K562 (cell line): ENCODE measurements around the gene HSPB8. TPM values are rescaled to one million over a fixed set of nuclear protein-coding genes. Genes with fewer than 3 reads are reported as not detected.
A peak's percentile ranks its signal among the peaks of the same experiment; 100 is the strongest.

ENCODE experiments used
- ATAC-seq: fragments of 200-7000 bp; cut with Tn5 transposase; 3 replicates; pipeline ENCODE4 v1.9.1; 2020; ENCODE audit warnings: moderate library complexity
- BruUV-seq: library from RNA; stranded (reverse); fragments of 400-500 nt; replicated peaks from 2 replicates; lab custom pipeline; 2021; lab: Mats Ljungman, UMichigan
- CTCF ChIA-PET: fragments of 300-600 bp; formaldehyde crosslinking; extraction: SDS; loops from one replicate; lab custom pipeline; 2021; ENCODE audit warnings: low intra/inter-chr PET ratio; lab: Yijun Ruan, JAX
- POLR2A ChIA-PET: fragments of 300-600, 350-650 bp; sonication (Branson Sonifier 250); formaldehyde crosslinking; extraction: SDS; loops from one replicate; lab custom pipeline; 2021; ENCODE audit warnings: antibody characterized with exemption, inconsistent platforms; lab: Yijun Ruan, JAX
- DNase-seq, 4 experiments: peaks; one replicate each; pipeline versions ENCODE4 v3.0.0 to v3.0.0-alpha.2; 2011 to 2018; ENCODE audit warnings: low spot score in 3 of 4, mixed read lengths in 3 of 4; ENCODE audit errors: extremely low read depth in 1 of 4
- FAIRE-seq: peaks from 2 replicates; lab custom pipeline; 2011; peaks lifted over from hg19 to GRCh38; lab: Jason Lieb, UNC
- H2AFZ ChIP-seq: 2 replicates; pipeline ENCODE4 v1.6.0; 2011; ENCODE audit warnings: low read depth, low read length, control low read depth, inconsistent platforms
- H3K27ac ChIP-seq: fragments of 200-600 bp; 3 replicates; pipeline ENCODE4 v1.8.0; 2011; ENCODE audit warnings: low read depth, mild to moderate bottlenecking, control low read depth, inconsistent platforms, low read length, moderate library complexity, mixed read lengths; ENCODE audit errors: extremely low read depth
- H3K27me3 ChIP-seq, 2 experiments: fragments of 300-600 bp in 1 of 2; 2 replicates in 1 of 2; 3 replicates in 1 of 2; pipeline versions ENCODE4 v1.6.0 to v1.8.0; 2011; ENCODE audit warnings: inconsistent platforms in 2 of 2, low read length in 2 of 2, mild to moderate bottlenecking in 1 of 2, mixed read lengths in 1 of 2, moderate library complexity in 1 of 2; ENCODE audit not compliant: control insufficient read depth in 2 of 2, insufficient read depth in 2 of 2
- H3K36me3 ChIP-seq: fragments of 300-600 bp; 3 replicates; pipeline ENCODE4 v1.8.0; 2011; ENCODE audit warnings: mild to moderate bottlenecking, low read length, inconsistent platforms; ENCODE audit not compliant: control insufficient read depth, insufficient read depth
- H3K4me1 ChIP-seq, 2 experiments: fragments of 200-600 bp in 1 of 2; replicated peaks in 1 of 2; 2 replicates in 1 of 2; 3 replicates in 1 of 2; pipeline versions ENCODE4 v1.5.1 to v1.8.0; 2011; ENCODE audit warnings: inconsistent platforms in 2 of 2, low read length in 2 of 2, mild to moderate bottlenecking in 1 of 2, mixed read lengths in 1 of 2, moderate library complexity in 1 of 2; ENCODE audit not compliant: control insufficient read depth in 2 of 2, insufficient read depth in 2 of 2
- H3K4me2 ChIP-seq: 2 replicates; pipeline ENCODE4 v1.6.1; 2011; ENCODE audit warnings: low read length, control low read depth, inconsistent platforms, mixed read lengths; ENCODE audit not compliant: insufficient read depth
- H3K4me3 ChIP-seq: fragments of 200-600 bp; sonication (generic), shearing (Covaris generic); 2 replicates; pipeline ENCODE4 v1.5.1; 2016; ENCODE audit warnings: control low read depth, inconsistent platforms
- H3K79me2 ChIP-seq: fragments of 200-600 bp; 3 replicates; pipeline ENCODE4 v1.8.0; 2011; ENCODE audit warnings: low read length, inconsistent platforms; ENCODE audit not compliant: control insufficient read depth, insufficient read depth
- H3K9ac ChIP-seq, 2 experiments: 2 replicates each; pipeline versions ENCODE4 v1.6.0 to v1.6.1; 2011; ENCODE audit warnings: low read depth in 2 of 2, low read length in 2 of 2, control low read depth in 1 of 2, inconsistent platforms in 1 of 2, mild to moderate bottlenecking in 1 of 2, mixed read lengths in 1 of 2; ENCODE audit not compliant: insufficient read depth in 1 of 2
- H3K9me1 ChIP-seq: one replicate; pipeline ENCODE4 v1.6.0; 2011; ENCODE audit warnings: inconsistent platforms, mild to moderate bottlenecking, low read length, moderate library complexity; ENCODE audit not compliant: control insufficient read depth, insufficient read depth
- H3K9me3 ChIP-seq: replicated peaks from 2 replicates; pipeline ENCODE4 v1.5.1; 2011; ENCODE audit warnings: low read depth, low read length, inconsistent platforms; ENCODE audit not compliant: control insufficient read depth, insufficient read depth
- H4K20me1 ChIP-seq: replicated peaks from 2 replicates; pipeline ENCODE4 v1.6.1; 2011; ENCODE audit warnings: low read length, inconsistent platforms, mixed read lengths; ENCODE audit not compliant: control insufficient read depth, insufficient read depth
- CCAR2 ChIP-seq: fragments of 200-400 bp; formaldehyde crosslinking; IDR thresholded peaks from 2 replicates; pipeline ENCODE4 v1.6.1; 2017; ENCODE audit warnings: mild to moderate bottlenecking, low read depth, low read length
- CREB1 ChIP-seq, 2 experiments: sonication (generic) in 1 of 2; formaldehyde crosslinking in 1 of 2; IDR thresholded peaks; 2 replicates each; pipeline versions ENCODE4 v1.6.1 to v1.8.0; 2012 to 2022; ENCODE audit warnings: inconsistent platforms in 1 of 2, mild to moderate bottlenecking in 1 of 2, missing genetic modification reagents in 1 of 2, moderate library complexity in 1 of 2
- EGR1 ChIP-seq: fragments of 450-650 bp; conservative IDR thresholded peaks from 2 replicates; pipeline ENCODE4 v1.6.1; 2017; ENCODE audit warnings: mild to moderate bottlenecking
- HEY1 ChIP-seq: fragments of 250-450 bp; sonication (Bioruptor Pico); IDR thresholded peaks from 2 replicates; pipeline ENCODE4 v1.5.0; 2020; ENCODE audit warnings: mild to moderate bottlenecking, moderate library complexity, borderline replicate concordance
- HNRNPL ChIP-seq: fragments of 200-400 bp; formaldehyde crosslinking; IDR thresholded peaks from 2 replicates; pipeline ENCODE4 v1.6.1; 2017; ENCODE audit warnings: low read depth, mild to moderate bottlenecking, low read length
- SRF ChIP-seq, 2 experiments: fragments of 250-450, 450-650 bp in 1 of 2; sonication (Bioruptor Pico) in 1 of 2; sonication (generic) in 1 of 2; formaldehyde crosslinking; IDR thresholded peaks; 2 replicates each; pipeline versions ENCODE4 v1.5.0 to v1.5.1; 2020 to 2022; ENCODE audit warnings: mild to moderate bottlenecking in 1 of 2, missing genetic modification reagents in 1 of 2
- WGBS: fragments of 100-300 bp; shearing (Covaris generic); methylation state at CpG from one replicate; pipeline ENCODE4 v1.1.6; 2016; ENCODE audit warnings: low coverage, mixed read lengths; ENCODE audit not compliant: insufficient coverage; ENCODE audit errors: missing lambda C conversion rate; 5-methylcytosine and 5-hydroxymethylcytosine counted together
- in situ Hi-C: fragments of 300-500 bp; cut with MboI; formaldehyde crosslinking; loops from 4 replicates; pipeline ENCODE4 v1.15.0; 2018; ENCODE audit warnings: inconsistent platforms, mixed read lengths
- intact Hi-C: fragments of 100-400 bp; cut with micrococcal nuclease; formaldehyde crosslinking; loops from 2 replicates; pipeline ENCODE4 v1.14.2; 2022
- polyA plus RNA-seq, 8 experiments: library from polyadenylated mRNA; depleted of rRNA in 4 of 8; stranded (reverse) in 5 of 8; unstranded in 3 of 8; fragments of >200 nt; fragmentation: Nextera tagmentation in 2 of 8; fragmentation: Illumina TruSeq in 1 of 8; extraction: Ambion mirVana in 2 of 8; extraction: Trizol in 1 of 8; gene quantifications; 2 replicates each; pipeline versions ENCODE4 v1.2.1 to v1.2.3, GENCODE V29; 2011 to 2014; ENCODE audit warnings: inconsistent platforms in 1 of 8, missing spikeins in 1 of 8
- total RNA-seq, 7 experiments: library from RNA; depleted of rRNA in 6 of 7; stranded (reverse); fragments of >200 nt in 6 of 7; fragmentation: Illumina TruSeq in 2 of 7; extraction: Trizol in 2 of 7; gene quantifications; 2 replicates each; pipeline versions ENCODE4 v1.2.1 to v1.2.3, GENCODE V29; 2011 to 2021; ENCODE audit warnings: low replicate concordance in 1 of 7

The HSPB8 gene
- total and polyA plus RNA-seq, 9 of the 15 experiments (the other 6 are each of a cell fraction or from before 2014, with no cell fraction given), result 0.13 TPM; not detected in 8

DNA sequence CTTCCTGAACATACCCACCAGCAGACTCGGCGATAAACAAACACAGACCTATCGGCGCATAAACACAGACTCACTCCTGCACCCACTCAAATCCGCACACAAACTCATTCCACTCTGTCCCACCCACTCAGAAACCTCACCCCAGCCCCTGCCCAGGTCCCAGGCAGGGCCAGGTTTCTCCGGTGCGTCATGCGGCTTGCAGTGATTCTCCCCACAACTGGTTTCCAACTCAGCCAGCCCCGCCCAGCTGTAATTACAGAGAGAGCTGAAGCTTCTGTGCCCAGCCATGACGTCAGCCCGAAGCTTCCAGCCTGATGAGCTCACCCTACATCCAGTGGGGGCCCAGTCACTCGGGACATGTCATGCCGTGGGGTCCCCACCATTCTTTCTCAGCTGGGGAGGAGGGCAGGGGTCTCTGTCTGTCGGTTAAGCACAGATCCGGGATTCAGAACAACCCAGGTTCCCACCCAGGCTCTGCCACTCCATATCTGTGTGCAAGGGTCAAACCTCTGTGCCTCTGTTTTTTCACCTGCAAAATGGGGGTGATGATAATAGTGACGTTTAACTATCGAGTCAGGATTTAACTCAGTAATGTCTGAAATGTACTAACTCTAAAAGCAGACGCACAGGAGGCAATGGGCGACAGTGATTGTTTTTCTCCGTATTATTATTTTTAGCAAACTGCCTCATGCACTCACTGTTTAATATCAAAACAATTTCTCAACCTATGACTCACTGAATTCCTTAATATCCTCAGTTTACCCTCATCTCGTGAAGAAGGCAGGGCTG is 2.3 kb upstream of the HSPB8 start (continued):
- TF ChIP-seq CREB1 (IDR thresholded peaks at IDR 0.05), result 0 out of 2 replicates have a peak, but pooled peaks have one; percentile 24
- TF ChIP-seq CREB1 (CRISPR knock-in tag; IDR thresholded peaks at IDR 0.05), result no peak
- TF ChIP-seq EGR1, result 0 out of 2 replicates have a peak, but pooled peaks have one; percentile 28
- TF ChIP-seq CCAR2, result no peak

GRCh38 chr12:119177056-119177325 is 1.7 kb upstream of the HSPB8 start:
- Histone ChIP-seq H2AFZ (no peak overlapping the region), H3K27me3 (peaks cover 4 to 32% of the 10 kb centered on the region in 2 experiments; a peak in 3 of 5 replicates), H4K20me1 (no peaks in the 10 kb centered on the region; the same call in 1 of the 2 replicates), H3K9me3 (no peaks in the 10 kb centered on the region), H3K9me1 (no peaks in the 10 kb centered on the region), H3K4me3 (no peak overlapping the region), H3K27ac (no peak overlapping the region), H3K9ac (no peak overlapping the region), H3K79me2 (no peaks in the 10 kb centered on the region), H3K4me2 (no peak overlapping the region), H3K4me1 (peaks cover 0 to 12% of the 10 kb centered on the region in 2 experiments; a peak in 1 of 5 replicates), H3K36me3 (no peaks in the 10 kb centered on the region)
- POLR2A ChIA-PET, result interaction anchor here (0.6 kb wide), 1 partner anchor 577 kb away, joined by 3 read pairs; no protein-coding TSS in a partner anchor
- ATAC-seq, result no peak
- no peak for TF ChIP-seq HNRNPL
- TF ChIP-seq SRF (CRISPR knock-in tag; IDR thresholded peaks at IDR 0.05), result no peak
- TF ChIP-seq HEY1, result no peak
- CTCF ChIA-PET, result no interaction called here
- 26% methylated on average over 4 of the region's 4 CpGs for WGBS
- no peak for FAIRE-seq
- intact Hi-C loops, result no loop called here
- no peak for DNase-seq
- no TSS peak for BruUV-seq
- in situ Hi-C loops, result no loop called here
